GM20000 (cell line): Measurements from ENCODE around the gene VPS13D.

Experiments used
- DNase-seq: peaks from one replicate; pipeline ENCODE4 v3.0.0; 2012; ENCODE audit warnings: low spot score
- TF ChIP-seq, protein P1 (sequence below): IDR thresholded peaks from 2 replicates; pipeline ENCODE4 v1.5.1; 2012; ENCODE audit warnings: mild to moderate bottlenecking, control low read depth; ENCODE audit errors: extremely low read depth, missing control alignments

VPS13D gene

DNA sequence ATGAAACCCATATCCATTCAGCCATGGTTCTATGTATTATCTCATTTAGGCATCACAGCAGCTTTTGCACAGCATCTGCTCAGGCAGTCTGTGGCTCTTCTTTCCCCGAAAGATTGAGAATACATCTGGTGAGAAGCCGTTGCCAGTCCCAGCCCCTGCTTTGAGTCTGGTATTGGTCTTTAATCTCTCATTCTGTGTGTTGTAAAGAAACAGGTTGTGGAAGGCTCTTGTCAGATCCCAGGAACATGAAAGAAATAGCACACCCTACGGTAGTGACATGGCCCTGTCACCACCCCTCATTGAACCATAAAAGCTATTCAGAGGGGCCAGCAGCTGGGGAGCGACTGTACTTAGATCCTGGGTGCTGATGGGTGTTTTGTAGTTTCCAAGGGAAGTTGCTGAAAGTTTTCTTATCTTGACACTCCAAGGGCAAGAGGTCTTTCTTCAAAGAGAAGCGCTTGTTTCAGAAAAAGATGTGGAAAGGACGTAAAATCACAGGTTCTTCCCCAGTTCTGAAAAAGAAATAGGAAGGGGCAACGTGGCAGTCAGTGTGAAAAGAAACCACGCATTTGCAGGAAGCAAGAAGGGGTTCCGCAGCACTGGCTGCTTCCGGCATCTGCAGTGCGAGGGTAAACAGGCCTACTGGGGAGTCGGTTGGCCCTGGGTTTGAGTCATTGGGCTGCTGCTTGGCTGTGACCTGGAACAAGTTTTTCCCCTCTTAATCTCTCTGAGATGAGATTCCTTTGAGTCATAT lies 243.1 kb downstream of the VPS13D start:
- TF ChIP-seq, protein P1, sequence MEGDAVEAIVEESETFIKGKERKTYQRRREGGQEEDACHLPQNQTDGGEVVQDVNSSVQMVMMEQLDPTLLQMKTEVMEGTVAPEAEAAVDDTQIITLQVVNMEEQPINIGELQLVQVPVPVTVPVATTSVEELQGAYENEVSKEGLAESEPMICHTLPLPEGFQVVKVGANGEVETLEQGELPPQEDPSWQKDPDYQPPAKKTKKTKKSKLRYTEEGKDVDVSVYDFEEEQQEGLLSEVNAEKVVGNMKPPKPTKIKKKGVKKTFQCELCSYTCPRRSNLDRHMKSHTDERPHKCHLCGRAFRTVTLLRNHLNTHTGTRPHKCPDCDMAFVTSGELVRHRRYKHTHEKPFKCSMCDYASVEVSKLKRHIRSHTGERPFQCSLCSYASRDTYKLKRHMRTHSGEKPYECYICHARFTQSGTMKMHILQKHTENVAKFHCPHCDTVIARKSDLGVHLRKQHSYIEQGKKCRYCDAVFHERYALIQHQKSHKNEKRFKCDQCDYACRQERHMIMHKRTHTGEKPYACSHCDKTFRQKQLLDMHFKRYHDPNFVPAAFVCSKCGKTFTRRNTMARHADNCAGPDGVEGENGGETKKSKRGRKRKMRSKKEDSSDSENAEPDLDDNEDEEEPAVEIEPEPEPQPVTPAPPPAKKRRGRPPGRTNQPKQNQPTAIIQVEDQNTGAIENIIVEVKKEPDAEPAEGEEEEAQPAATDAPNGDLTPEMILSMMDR: no peak
- peak; percentile 22 for DNase-seq

DNA sequence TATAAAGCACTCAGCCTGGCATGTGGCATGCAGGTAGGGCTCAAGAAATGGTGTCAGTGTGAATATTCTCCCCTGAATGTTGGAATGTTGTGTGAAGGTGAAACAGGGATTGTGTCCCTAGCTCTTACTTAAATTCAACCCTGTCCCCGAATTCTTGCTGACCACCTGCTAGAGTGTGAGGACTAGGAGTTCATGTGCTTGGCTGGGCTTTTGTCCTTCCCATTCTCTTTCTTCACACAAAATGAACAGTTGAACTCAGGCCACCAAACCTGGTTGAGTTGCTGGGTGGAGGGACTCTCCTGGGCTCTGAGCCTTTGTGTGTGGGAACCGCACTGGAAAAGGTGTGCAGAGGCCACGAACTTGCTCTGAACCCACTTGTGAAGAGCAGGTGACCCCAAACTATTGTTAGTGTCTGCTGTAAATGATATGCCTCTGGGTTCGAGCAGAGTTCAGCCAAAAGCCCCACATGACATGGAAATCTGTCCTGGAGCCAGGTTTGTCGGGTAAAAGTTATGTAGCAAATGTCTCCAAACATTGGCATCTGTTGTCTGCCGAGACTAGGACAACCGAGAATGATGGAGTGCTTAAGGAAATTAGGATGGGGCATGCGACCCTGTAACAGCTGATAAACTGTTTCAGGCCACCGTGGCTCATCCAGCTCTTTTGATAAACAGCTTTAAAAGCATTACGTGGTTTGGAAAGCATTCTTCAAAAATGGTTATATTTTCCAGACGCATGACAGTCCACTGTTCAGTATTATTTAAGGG lies 243.9 kb downstream of the VPS13D start:
- DNase-seq: no peak
- TF ChIP-seq, protein P1: no peak

DNA sequence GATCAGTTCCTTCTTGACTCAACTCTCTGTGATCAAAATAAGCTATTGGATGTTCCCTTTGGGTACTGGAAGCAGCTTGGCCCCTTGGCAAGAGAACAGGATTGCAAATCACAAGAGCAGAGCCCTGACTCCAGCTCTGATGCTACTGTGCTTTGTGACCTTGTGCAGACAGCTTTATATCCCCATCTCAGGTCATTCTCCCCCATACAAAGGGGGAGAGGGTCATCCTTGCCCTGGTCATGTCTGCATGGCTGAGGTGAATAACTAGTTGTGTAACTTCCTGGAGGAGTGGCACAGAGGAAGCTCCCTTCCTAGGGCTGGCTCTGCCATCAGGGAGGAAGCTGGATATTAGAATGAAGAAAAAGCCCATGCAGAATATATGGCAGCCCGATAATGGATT lies 245.3 kb downstream of the VPS13D start:
- DNase-seq: no peak
- TF ChIP-seq, protein P1: no peak

DNA sequence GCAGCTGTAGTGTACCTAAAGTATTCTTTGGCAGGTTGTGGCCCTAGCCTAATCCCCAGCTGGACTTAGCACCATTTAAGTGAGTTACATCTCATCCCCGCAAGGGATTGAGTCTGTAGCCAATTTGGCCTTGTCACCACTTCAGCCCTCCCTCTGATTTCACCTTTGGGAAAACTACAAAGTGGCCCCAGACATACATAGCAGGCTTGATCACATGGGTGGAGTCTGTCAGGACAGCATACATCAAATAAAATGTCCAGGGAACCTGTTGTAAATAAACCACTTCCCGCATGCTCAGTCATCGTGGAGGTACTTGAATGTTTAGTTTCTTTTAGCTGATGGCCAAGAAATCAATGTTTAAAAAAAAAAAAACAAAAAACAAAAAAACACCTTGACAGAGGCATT lies 245.7 kb downstream of the VPS13D start:
- DNase-seq: no peak

DNA sequence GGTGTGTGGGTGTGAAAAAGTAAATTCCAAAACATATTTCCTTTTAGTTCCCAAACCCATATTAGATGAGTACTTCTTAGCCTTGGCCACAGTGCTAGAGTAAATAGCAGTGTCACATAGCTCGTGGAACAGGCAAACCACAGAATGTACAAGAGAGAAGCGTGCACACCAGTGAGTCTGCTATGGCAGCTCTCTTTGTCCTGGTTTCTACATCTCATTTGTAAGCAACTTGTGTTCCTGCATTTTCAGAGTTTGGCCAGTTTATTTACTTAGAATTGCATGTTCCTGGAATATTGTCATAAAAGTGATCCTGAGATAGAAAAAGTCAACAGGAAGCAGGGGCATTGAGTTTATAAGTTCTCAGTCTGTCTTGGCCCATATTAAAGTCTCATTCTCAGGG lies 246.1 kb downstream of the VPS13D start:
- DNase-seq: no peak
- TF ChIP-seq, protein P1: no peak

More for the DNA sequence above, 245.7 kb downstream of the VPS13D start:
- TF ChIP-seq, protein P1: no peak

DNA sequence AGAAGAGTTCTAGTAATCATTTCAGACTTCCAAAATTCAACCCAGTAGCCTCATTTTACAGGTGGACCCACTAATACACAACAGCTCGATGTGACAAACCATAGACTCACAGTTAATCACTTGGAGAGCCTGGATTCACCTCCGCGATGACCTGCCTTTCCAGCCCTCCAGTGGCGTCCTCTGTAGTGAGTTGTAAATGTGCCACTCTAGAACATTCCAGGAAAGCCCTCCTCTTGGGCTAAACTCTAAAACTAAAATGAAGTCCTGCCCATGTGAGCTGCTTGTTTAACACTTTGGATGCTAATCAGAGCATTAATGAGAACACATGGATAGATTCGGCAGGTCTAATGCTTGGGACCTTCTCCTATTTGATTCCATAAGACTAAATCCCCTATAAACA lies 247.5 kb downstream of the VPS13D start:
- TF ChIP-seq, protein P1: no peak

DNA sequence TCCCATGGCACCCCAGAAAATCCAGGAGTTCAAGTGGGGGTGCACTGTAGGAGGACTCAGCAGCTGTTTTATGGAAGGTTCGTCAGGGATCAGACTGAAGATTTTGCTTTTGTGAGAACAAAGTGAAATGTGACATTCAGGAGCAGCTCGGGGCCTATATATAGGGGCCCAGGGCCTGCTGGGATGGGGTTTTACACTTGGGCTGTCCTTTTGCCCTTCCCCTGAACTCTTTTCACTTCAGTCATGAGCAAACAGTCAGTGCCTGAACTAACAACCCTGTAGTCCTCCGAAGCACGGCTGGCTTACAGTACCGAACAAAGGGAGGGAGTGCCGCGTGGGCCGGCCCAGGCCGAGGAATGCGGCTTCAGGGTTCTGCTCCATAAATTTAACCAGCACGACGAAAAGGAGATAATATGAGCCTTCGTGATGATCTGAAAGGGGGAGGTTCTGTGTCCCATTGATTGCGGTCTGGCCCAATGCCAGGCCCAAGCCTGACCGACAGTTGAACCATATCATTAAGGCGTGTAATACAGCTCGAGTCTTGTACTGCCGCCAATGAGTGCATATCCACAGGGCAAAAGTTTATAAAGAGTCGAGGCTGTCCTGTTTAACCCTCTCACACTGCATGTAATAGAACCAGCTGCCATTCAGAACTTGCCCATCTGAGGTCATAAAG lies 248.2 kb downstream of the VPS13D start:
- DNase-seq: no peak
- TF ChIP-seq, protein P1: no peak

More for the DNA sequence above, 247.5 kb downstream of the VPS13D start:
- no peak for DNase-seq
